Inflammatory macrophage treated with lipopolysaccharide for 1 hour (primary cell): Measurements from ENCODE around the gene DSG2.

Experiments used
- DNase-seq, 2 donors: peaks; one replicate each; pipeline ENCODE4 v3.0.0-alpha.2; 2020 to 2022

The DSG2 gene

DNA sequence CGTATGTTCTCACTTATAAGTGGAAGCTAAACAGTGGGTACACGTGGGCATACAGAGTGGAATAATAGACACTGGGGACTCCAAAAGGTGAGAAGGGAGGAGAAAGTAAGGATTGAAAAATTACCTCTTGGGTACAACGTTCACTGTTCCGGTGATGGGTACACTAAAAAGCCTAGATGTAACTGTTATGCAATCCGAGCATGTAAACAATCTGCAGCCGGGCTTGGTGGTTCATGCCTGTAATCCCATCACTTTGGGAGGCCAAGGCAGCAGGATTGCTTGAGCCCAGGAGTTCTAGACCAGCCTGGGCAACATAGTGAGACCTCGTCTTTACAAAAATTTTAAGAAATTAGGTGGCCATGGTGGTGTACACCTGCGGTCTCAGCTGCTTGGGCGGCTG is 60.6 kb downstream of the DSG2 start:
- no peak for DNase-seq

DNA sequence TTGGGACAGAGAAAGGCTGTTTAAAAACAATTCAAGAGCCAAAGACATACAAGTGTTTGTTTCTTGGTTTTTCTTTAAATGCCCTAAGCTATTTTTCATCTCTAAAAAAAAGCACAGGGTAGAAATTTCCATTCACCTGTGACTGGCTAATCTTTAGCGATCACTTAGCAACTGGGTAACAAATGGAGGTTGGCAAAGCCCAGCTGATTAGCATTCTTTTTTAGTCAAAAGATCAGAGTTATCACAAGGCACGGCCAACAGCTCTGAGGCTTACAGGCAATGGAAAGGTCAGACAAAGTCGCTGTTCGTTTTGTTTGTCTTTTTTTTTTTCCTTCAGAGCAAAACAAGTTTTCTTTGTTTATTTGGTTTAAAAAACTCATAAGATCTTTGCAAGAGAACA is 64.7 kb downstream of the DSG2 start:
- no peak for DNase-seq

DNA sequence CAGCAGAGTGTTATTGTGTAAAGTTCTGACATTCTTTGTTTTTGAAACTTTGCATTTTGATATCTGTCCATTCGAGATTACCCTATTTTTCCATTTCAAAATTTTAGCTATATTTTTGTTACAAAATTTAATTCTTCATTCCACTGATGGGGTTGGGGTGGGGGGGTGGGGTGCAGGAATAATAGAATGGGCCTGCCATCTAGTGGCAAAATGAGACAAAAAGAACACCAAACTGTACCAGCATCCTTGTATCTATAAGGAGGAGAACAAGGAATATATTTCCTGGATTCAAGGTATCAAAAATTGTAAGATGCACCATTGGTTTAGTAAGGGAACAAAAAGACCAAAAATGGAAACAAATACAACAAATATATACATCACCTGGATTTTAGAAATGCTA is 65.8 kb downstream of the DSG2 start:
- no peak for DNase-seq

DNA sequence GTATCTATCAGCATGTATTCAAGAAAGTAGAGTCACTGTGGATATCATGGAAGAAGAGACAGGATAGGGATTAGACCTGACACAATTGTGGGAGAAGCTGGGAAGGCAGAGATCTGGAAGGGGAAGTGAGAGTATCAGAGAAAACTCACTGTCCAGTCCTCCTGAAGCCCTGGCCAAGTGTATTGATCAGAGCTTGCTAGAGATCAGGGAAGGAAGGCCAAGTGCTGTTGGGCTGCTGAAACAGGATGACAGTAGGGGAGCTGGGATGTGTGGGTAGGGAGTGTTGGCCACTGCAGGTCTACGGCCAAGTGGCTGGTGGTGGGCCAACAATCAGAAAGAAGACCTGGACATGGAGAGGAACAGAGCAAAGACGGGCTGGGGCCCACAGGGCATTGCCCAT is 67.4 kb downstream of the DSG2 start:
- DNase-seq = no peak

DNA sequence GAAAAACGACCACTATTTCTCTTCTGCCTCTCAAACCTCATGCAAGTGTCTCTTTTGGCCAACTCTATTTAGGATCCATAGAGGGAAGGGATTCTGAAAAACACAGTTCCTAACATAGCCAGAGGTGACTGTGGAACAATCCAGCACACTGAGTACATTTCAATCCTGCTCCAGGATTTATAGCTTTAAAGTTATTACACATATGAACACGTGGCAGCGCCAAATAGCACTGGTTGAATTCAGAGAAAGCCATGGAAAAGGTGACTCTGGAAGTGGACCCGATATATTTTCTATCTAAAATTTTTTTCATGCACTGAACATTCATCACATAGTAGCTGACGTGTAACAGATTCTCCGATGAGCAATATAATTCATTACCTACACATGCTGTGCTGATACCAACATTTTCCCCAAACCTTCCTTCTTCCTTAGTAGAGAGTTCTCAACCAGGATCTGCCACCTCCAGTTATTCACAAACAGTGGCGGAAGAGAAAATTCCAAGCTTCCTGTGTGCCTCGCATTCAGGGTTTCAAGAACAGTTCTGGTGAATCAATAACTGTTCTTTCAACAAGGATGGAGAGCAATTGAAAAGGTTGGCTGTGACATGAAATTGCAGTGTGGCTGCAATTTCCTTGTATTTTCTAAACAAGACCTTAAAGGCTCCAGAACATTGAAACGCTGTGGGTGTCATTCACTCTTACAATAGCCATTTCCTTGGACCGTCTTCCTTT is 68.0 kb downstream of the DSG2 start:
- DNase-seq = no peak

DNA sequence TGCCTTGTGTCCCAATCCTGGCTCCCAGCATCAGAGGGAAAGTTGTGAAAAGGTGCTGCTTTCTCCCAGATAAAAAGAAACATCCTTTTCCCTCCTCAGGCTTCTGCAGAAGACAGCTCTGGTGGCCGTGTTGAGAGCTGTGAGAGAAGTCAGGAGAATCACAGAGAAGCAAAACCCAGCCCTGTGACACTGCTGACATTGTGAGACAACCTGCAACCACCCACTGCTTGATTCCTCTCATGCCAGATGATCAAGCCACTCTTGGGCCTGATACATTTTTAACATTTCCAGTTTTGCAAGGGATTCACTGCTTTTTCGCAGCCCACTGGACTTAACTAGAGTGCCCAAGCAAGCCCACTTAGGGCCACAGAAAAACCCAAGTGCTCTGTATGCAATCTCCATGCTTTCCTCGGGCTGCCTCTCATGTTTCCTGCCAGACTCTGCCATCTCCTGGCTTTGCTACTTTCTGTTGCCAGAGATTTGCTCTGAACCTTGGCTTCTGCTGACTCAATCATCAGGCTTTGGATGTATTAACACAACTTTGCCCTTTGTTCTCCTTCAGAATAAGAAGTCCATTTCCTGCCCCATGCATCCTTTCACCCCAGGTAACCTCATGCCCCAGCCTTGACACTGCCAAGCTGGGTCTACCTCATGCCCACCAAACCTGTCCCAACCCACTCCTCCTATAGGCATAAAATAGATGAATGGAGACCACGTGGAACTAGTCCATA is 68.8 kb downstream of the DSG2 start:
- no peak for DNase-seq

DNA sequence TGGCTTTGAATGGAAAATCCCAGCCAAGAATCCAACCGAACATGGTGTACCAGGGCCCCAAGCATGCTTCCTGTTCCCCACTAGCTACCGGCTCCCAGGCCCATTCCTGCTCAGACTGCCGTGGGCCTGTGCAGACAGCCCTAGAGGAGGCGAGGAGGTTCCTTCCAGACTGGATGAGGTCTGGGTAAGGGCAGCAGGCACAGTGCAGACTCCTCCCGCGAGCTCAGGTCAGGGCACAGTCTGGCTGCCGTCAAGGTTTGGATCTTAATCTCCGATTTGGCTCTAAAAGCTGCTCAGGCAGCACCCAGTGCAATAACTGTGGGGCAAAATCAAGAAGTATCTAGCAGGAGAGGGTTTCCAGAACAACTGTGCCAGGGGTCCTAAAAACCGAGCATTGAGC is 74.4 kb downstream of the DSG2 start:
- no peak for DNase-seq

DNA sequence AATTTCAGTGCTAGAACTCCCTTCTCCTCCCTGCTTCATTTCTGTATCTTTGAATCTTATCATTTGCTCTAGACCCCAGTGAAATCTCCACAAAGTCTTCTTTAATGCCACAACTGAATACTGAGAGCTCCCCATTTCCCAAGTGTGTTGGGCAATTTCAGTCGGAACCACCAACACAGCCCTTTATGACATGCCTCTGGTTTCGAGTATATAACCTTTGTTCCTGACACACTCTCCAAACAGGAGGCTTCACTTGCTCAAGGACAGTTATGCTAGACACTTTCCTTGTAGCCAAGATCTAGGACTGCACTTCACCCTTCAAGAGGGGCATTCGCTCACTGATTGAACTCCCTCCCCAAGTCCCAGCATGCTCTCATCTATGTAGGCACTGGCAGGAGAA is 75.1 kb downstream of the DSG2 start:
- DNase-seq = no peak

DNA sequence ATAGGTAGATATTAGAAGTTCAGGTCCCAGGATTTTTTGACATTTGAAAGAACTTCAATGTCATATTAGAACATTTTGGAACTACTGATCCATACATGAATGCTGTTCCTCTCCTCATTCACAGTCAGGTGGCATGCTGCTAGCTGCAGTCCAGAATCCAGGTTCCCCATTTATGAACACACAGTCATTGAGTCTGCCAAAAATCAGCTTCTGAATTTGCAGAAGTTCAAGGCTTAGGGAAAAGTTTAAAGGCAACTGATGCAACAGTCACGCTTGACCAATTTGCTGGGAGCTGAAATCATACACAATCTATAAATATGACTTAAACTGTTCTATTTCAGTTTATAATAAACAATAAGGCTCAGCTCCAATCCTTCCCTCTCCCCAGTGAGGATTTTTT is 76.4 kb downstream of the DSG2 start:
- DNase-seq = peak; percentile 78 to 85

DNA sequence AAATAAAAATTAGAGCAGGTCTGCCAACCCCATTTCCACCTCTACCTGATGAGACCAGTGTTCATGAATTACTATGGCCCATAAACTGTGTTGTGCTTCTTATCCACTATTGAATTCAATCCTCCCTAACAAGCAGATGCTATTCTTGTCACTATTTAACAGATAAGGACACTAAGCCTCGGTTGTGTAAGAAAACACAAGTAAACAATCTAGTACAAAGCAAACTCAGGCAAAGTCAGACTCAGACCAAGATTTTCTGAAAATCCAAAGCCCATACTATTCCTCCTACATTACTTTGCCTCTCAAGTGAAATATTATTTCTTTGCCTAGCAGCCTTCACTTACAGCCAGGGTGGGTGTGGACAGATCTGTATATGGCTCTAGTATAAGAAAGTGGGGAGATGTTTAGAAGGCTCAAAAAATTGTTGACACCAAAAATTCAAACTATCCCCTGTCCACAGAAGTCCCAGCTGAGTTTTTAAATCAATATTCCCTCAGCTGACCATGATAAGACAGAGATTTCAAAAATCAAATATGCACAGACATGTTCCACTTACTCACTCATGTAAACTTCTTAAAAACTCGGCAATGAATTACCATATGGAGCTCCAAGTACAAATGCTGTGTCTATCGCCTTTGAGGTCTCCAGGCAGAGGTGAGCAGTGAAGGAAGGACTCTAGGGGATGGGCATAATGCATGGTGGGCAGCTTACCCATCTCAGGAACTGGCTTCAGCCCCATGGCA is 77.7 kb downstream of the DSG2 start:
- no peak for DNase-seq

DNA sequence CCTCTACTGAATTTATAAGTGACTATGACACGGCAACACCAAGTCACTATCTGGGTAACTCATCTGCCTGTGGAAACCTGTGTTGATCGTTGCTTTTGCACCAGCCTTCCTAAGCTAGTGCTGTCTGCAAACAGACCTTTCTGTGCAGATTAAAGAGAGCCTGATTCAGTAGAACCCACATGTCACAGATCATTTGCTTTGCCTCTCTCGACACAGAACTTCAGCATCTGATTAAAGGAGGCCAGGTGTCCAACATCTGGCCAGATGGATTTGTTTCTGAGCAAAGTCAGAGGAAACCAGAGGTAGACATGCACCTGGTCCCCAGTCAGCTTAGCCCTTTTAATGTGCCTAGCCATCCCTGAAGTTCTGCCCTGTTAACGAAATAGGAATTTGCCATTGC is 78.7 kb downstream of the DSG2 start:
- no peak for DNase-seq

DNA sequence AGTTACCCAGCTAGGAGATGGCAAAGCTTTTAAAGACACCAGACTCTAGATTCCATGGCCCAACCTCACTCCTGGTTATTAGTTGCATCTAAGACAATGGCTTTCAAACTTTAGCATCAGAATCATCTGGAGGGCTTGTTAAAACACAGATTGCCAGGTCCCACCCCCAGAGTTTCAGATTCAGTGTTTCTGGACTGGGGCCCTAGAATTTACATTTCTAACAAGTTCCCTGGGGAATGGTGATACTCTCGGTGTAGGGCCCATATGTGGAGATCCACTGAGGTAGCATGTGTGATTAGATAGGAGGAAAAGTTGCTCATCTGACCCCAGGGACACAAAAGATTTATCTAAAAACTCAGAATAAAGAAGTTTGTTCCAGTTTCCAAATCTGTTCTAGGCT is 79.2 kb downstream of the DSG2 start:
- no peak for DNase-seq

DNA sequence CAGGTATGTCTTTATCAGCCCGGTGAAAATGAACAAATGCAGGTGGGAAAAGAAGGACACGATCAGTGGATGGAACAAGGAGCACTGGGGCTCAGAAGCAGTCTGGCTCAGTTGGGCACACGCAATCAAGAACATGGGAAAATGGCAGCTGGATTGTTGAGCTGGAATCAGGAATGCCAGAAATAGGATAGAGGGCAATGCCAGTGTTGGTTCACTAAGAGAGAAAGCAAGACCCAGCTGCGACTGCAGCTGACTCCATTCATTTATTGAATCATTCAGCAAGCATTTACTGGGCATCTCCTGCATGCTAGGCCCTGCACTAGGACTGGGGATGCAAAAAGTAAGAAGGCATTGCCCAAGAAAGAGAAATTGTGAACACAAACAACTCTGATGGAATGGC is 80.1 kb downstream of the DSG2 start:
- no peak for DNase-seq

DNA sequence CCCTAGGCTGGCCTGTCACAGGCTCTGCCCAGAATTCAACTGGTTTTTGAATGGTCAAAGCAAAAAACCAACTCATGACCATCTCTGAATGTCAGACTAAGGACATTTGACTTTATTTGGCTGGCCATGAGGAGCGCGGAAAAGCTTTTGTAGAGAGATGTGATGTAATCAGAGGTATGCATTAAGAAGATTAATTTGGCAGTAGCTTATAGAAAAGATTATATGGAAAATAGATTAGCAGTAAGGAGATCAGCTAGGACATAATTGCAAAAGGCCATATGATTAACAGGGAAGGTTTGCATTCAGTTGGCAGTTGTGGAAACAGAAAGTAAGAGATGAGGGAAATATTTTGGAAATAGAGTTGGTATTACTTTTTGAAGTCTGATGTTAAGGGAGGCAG is 81.4 kb downstream of the DSG2 start:
- DNase-seq = no peak

DNA sequence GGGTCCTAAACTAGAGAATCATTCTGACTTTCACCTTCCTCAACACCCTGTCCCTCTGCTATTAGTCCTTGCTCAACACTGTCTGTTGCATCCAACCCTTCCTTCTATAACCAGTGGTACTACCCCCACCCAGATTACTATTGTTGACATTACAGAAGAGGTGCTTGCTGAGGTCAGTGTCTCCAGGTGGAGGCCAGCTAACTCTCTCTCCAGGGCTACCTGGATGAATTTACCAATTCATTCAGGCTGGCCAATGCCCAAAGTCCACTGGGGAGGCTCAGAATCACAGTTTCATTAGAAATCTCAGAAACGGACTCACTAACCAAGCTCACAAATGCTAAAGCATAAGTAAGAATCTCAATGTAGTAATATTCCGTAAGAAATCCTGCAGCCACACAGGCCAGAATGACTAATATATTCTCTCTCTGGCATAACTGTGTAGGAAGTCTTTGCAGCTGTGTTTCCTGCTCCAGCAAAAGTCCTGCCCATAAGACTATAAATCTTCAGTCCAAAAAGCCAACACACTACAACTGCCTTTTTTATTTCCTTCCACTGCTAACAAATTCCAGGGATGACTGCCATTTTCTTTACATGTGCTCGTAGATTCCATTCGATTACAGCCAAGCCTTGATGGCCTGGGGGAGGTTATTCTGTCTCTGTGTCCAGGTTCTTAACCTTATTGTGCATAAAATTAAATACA is 83.7 kb downstream of the DSG2 start:
- DNase-seq = peak in 1 of 2 donors; percentile 9

DNA sequence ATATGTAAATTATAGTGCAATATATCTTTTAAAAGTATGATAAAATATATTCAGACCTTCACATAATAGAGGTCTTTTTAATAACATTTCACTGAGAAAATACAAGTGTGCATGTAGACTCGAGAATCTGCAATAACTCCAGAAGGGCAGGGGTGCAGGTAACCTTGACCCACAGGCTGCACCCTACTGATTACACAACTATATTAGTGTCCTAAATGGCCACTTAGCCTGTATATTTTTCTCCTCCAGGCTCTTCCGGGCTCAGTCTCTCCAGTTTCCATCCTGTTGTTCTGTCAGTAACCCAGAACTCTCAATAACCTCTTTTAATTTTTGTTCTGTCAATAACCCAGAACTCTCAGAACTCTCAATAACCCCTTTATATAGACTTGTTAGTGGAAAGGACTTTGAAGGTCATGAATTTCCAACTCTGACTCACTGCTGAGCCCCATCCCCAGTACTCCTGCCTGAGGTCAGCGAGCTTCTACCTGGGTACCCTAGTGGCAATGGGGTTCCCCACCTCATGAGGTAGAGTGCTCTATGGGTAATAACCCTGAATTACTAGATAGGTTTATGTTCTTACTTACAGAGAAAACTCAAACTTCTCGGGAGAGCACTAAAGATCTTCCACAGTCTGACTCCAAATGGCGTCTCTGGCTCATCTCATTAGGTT is 85.3 kb downstream of the DSG2 start:
- no peak for DNase-seq

DNA sequence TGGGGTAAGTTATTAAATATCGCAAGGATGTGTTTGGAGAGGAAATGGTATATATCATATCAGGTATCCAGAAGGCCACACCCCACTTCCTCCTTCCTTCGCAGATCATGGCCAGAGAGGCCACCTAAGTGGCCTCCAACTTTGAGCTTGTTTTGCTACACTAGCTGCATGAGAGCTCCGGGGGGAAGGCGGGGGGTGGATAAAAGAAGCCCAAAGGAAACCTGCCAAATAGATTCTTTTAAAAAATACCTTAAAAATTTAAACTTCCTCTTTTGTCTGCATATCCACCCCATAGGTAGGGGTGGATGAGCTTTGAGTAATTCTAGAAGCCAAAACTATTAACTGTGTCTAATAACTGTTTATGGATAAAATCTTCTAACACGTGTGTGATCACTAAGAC is 88.0 kb downstream of the DSG2 start:
- no peak for DNase-seq

DNA sequence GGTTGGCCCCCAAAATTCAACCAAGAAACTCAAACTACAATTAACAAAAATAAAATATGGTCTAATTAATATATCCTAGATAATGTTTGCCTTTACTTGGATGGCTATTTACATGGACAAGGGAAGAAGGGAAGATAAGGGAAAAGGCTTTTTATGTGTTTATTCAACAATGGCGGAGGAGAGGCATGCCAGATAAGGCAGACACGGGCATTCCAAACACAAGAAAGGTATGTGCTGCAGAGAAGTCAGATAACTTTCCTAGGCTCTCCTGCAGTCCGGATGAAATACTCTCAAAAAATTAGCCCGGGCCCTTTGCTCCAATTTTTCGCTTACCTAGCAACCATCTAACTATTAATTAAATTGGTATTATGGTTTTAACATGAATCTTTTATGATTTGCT is 88.6 kb downstream of the DSG2 start:
- DNase-seq = no peak

DNA sequence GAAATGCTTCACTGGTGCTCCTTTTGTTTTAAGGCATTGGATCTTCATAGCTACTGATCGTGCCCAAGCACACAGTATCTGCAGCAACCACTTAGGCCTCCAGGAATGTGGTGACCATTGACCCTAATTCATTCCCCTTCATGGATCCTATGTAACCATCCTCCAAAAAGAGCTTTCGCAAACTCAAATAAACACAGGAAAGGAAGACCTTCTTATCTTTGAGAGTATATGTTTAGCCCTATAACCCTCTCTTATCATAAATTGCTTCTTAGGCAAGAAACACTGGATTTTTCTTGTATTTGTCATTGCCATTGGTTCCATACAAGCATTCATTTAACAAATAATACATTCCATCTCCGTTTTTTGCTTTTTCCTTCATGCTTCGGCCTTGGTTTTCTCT is 89.6 kb downstream of the DSG2 start:
- no peak for DNase-seq

DNA sequence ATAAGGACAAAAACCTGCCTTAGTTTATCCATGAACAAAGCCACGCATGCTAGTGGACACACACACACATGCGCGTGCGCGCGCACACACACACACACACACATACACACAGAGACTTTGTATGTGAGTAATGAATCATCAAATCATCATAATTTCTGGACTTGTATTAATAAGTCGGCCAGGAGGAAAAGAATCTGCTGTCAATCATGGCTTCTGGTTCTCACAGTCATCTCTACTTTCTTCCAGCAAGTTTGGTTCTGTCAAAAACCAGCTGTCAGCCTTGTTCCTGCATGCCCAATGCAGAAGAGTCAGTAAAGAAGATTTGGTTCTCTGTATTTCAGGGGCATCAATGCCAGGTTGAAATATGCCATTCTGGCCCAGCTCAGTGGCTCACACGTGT is 92.6 kb downstream of the DSG2 start:
- DNase-seq = no peak

DNA sequence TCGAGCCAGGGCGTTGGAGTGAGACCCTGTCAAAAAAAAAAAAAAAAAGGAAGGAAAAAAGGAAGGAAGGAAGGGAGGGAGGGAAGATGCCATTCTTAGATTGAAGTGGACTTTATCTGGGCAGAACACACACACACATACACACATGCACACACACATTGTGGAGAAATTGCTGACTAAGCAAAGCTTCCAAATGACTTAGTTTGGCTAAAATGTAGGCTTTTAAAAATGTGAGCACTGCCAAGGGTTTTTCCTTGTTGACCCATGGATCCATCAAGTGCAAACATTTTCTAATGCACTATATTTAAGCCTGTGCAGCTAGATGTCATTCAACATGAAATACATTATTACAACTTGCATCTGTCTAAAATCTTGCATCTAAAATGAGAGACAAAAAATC is 93.1 kb downstream of the DSG2 start:
- DNase-seq = no peak

DNA sequence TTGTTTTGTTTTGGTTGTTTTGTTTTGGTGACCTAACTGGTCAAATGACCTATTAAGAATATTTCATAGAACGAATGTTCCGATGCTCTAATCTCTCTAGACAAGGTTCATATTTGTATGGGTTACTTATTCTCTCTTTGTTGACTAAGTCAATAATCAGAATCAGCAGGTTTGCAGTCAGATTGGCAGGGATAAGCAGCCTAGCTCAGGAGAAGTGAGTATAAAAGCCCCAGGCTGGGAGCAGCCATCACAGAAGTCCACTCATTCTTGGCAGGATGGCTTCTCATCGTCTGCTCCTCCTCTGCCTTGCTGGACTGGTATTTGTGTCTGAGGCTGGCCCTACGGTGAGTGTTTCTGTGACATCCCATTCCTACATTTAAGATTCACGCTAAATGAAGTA is 93.7 kb downstream of the DSG2 start, which contains the start of gene TTR:
Gene TTR (plus strand): TSS at position 250 of the 400 bp plus-strand sequence. CDS start 26 bp downstream, at position 276.
- no peak for DNase-seq
